ENCODE measurements around the gene GPR33.

The GPR33 gene

GRCh38 chr14:31435276-31435675 is 52.6 kb downstream of the GPR33 start:
- no peak for TF ChIP-seq EZH2phosphoT487 (IDR thresholded peaks at IDR 0.05; ENCODE audit: borderline replicate concordance)
- TF ChIP-seq, protein P1, sequence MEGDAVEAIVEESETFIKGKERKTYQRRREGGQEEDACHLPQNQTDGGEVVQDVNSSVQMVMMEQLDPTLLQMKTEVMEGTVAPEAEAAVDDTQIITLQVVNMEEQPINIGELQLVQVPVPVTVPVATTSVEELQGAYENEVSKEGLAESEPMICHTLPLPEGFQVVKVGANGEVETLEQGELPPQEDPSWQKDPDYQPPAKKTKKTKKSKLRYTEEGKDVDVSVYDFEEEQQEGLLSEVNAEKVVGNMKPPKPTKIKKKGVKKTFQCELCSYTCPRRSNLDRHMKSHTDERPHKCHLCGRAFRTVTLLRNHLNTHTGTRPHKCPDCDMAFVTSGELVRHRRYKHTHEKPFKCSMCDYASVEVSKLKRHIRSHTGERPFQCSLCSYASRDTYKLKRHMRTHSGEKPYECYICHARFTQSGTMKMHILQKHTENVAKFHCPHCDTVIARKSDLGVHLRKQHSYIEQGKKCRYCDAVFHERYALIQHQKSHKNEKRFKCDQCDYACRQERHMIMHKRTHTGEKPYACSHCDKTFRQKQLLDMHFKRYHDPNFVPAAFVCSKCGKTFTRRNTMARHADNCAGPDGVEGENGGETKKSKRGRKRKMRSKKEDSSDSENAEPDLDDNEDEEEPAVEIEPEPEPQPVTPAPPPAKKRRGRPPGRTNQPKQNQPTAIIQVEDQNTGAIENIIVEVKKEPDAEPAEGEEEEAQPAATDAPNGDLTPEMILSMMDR (conservative IDR thresholded peaks at IDR 0.05; ENCODE audit: low read length) = no peak
- no peak overlapping the region for H3K4me2 ChIP-seq (ENCODE audit: low read depth, low read length, poor library complexity, severe bottlenecking)
- no peaks in the 10 kb centered on the region for H3K9me2 ChIP-seq (replicated peaks; ENCODE audit: low read depth, low read length)
- H3K9ac ChIP-seq (ENCODE audit: low read depth, low read length, poor library complexity, severe bottlenecking) = no peak overlapping the region
- no peaks in the 10 kb centered on the region for H3K27me3 ChIP-seq (ENCODE audit: insufficient read depth, low read length, poor library complexity, severe bottlenecking)
- H3F3A ChIP-seq (ENCODE audit: low read depth) = no peaks in the 10 kb centered on the region
- H4K20me1 ChIP-seq (ENCODE audit: insufficient read depth, low read length, poor library complexity, severe bottlenecking) = no peaks in the 10 kb centered on the region
- H3K79me2 ChIP-seq (ENCODE audit: insufficient read depth, low read length) = no peaks in the 10 kb centered on the region
- H2AFZ ChIP-seq (ENCODE audit: low read length) = no peak overlapping the region
- H3K9me3 ChIP-seq (ENCODE audit: insufficient read depth, low read depth, low read length) = no peaks in the 10 kb centered on the region; the same call in 1 of the 2 replicates
- no peak overlapping the region for H3K4me3 ChIP-seq (ENCODE audit: low read length, poor library complexity, severe bottlenecking)
- no peaks in the 10 kb centered on the region for H3K36me3 ChIP-seq (ENCODE audit: insufficient read depth, low read length)
- no peaks in the 10 kb centered on the region for H3K4me1 ChIP-seq (ENCODE audit: insufficient read depth, low read length, poor library complexity, severe bottlenecking)

Data from Loucy (cell line).